ENCODE results near the gene RBPMS2. TPM values are rescaled to one million over a fixed set of nuclear protein-coding genes. Genes with fewer than 3 reads are reported as not detected.

Gene RBPMS2
- total and polyA plus RNA-seq, 4 donors, result 0.42 to 7.9 (median 2.4) TPM

GRCh38 chr15:64749167-64749566 is 26.2 kb downstream of the RBPMS2 start (continued):
- TF ChIP-seq REST (IDR thresholded peaks at IDR 0.05) (no peak), RAD21 (IDR thresholded peaks at IDR 0.05) (no peak), SP1 (IDR thresholded peaks at IDR 0.05) (no peak), NR2F2 (IDR thresholded peaks at IDR 0.05) (no peak), HNF4A (conservative IDR thresholded peaks at IDR 0.05) (no peak), GABPA (IDR thresholded peaks at IDR 0.05 in 1 of 2, conservative IDR thresholded peaks at IDR 0.05 in 1 of 2) (no peak)
- TF ChIP-seq, protein P1, sequence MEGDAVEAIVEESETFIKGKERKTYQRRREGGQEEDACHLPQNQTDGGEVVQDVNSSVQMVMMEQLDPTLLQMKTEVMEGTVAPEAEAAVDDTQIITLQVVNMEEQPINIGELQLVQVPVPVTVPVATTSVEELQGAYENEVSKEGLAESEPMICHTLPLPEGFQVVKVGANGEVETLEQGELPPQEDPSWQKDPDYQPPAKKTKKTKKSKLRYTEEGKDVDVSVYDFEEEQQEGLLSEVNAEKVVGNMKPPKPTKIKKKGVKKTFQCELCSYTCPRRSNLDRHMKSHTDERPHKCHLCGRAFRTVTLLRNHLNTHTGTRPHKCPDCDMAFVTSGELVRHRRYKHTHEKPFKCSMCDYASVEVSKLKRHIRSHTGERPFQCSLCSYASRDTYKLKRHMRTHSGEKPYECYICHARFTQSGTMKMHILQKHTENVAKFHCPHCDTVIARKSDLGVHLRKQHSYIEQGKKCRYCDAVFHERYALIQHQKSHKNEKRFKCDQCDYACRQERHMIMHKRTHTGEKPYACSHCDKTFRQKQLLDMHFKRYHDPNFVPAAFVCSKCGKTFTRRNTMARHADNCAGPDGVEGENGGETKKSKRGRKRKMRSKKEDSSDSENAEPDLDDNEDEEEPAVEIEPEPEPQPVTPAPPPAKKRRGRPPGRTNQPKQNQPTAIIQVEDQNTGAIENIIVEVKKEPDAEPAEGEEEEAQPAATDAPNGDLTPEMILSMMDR (IDR thresholded peaks at IDR 0.05; ENCODE audit: low read depth, low read length, missing input control), result no peak

DNA sequence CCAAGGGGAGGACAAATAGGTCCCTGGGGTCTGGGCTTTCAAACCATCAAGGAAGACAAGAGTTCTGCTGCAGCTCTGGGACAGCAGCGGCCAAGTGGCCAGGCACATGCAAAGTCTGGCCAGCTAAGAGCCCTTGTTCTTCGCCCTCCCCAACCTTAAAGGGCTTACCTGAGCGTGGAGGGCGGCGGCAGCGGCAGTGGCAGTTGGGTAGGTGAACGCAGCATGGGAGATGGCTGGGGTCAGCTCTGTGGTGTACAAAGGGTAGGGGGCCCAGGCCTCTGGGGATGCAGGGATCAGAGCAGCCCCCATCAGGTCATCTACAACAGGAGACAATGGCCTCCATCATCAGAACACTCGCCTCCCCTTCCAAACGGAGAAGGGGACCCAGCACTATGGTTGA is 27.1 kb downstream of the RBPMS2 start:
- TF ChIP-seq GABPA (IDR thresholded peaks at IDR 0.05 in 1 of 2, conservative IDR thresholded peaks at IDR 0.05 in 1 of 2) (no peak), HNF4G (IDR thresholded peaks at IDR 0.05) (no peak), EGR1 (IDR thresholded peaks at IDR 0.05; ENCODE audit: low read depth in 2 of 2) (no peak), TAF1 (conservative IDR thresholded peaks at IDR 0.05) (no peak), FOXA1 (IDR thresholded peaks at IDR 0.05) (no peak), REST (IDR thresholded peaks at IDR 0.05) (no peak), RXRA (IDR thresholded peaks at IDR 0.05) (no peak), SP1 (IDR thresholded peaks at IDR 0.05) (no peak), FOXA2 (IDR thresholded peaks at IDR 0.05) (no peak), RAD21 (IDR thresholded peaks at IDR 0.05) (no peak), HNF4A (conservative IDR thresholded peaks at IDR 0.05) (no peak), NR2F2 (IDR thresholded peaks at IDR 0.05) (no peak), ZBTB33 (IDR thresholded peaks at IDR 0.05) (no peak)
- TF ChIP-seq, protein P1 (IDR thresholded peaks at IDR 0.05; ENCODE audit: low read depth, low read length, missing input control), result no peak
- Histone ChIP-seq H3K27me3 (ENCODE audit: control insufficient read depth in 4 of 4, insufficient read depth in 4 of 4, low read length in 3 of 4) (no peaks in the 10 kb centered on the region), H3K9me3 (ENCODE audit: control insufficient read depth in 4 of 4, low read length in 3 of 4) (no peaks in the 10 kb centered on the region), H3K9ac (ENCODE audit: low read depth in 1 of 2, low read length in 2 of 2) (no peak overlapping the region), H3K4me3 (ENCODE audit: low read depth in 1 of 3, low read length in 3 of 3) (no peak overlapping the region), H3K4me1 (ENCODE audit: control insufficient read depth in 4 of 4, insufficient read depth in 4 of 4, low read length in 3 of 4) (no peaks in the 10 kb centered on the region), H3K27ac (ENCODE audit: low read depth in 1 of 2, low read length in 2 of 2) (no peak overlapping the region), H3K36me3 (ENCODE audit: control insufficient read depth in 4 of 4, insufficient read depth in 3 of 4, low read depth in 1 of 4, low read length in 3 of 4) (peaks cover 0 to 3% (median under 1%) of the 10 kb centered on the region in 4 donors)
- no peak for DNase-seq (ENCODE audit: low spot score)
- WGBS, result 97% methylated on average over 9 of the region's 9 CpGs

Measured in liver (tissue), 9 donors.